Suppressor macrophage (primary cell): ENCODE data around the gene GPR42.
A peak's percentile ranks its signal among the peaks of the same experiment; 100 is the strongest.
"Not testable (repeated sequence)": the region's sequence is repeated elsewhere in the genome, so short reads cannot be mapped to it uniquely, and the experiment has no call there.

Experiments
- DNase-seq, 4 experiments: peaks; one replicate each; pipeline ENCODE4 v3.0.0-alpha.2; 2020 to 2022

The GPR42 gene

DNA sequence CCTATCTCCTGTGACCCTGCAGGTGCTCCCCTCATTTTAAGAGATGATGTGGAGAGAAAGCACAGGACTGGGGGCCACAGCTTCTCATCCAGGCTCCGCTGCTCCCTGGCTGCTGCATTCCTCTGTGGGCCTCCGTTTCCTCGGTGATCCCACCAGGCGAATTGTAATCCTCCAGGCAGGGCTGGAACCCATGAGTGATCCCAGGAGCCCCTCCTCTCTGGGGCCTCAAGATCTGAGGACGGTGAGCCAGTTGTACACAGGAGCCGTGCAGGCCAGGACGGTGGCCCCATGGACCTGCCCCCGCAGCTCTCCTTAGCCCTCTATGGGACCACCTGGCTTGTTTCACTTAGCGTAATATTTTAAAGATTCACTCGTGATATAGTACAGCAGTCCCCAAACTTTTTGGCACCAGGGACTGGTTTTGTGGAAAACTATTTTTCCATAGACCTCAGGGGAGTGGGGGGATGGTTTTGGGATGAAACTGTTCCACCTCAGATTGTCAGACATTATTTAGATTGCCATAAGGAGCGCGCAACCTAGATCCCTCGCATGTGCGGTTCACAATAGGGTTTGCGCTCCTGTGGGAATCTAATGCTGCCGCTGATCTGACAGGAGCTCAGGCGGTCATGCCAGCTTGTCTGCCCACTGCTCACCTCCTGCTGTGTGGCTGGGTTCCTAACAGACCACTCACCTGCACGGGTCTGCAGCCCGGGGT lies 7.0 kb upstream of the GPR42 start:
- no peak for DNase-seq

DNA sequence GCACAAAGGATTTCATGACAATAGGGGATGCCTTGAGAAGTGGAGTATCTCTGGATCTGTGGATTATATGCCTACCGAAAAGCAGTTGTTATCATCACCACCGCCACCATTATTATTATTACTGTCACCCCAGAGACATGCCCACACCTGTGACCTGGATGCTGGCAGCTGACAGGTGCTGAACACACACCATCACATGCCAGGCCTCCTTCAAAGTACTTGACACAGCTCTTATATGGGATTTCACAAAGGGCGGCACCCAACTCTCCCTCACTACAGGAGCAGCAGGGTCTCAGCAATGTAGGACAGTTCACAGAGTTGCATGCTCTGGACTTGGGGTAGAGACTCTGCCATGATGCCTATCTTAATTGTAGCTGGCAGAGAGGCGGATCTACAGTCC lies 5.6 kb upstream of the GPR42 start:
- DNase-seq, result no peak

DNA sequence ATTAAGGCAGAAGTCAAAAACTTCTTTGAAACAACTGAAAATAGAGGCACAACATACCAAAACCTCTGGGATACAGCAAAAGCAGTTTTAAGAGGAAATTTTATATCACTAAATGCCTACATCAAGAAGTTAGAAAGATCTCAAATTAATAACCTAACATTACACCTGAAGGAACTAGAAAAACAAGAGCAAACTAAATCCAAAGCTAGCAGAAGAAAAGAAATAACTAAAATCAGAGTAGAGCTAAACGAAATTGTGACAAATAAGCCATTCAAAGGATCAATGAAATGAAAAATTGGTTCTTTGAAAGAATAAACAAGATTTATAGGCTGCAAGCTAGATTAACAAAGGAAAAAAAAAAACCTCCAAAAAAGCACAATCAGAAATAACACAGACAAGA lies 2.5 kb upstream of the GPR42 start:
- no peak for DNase-seq

DNA sequence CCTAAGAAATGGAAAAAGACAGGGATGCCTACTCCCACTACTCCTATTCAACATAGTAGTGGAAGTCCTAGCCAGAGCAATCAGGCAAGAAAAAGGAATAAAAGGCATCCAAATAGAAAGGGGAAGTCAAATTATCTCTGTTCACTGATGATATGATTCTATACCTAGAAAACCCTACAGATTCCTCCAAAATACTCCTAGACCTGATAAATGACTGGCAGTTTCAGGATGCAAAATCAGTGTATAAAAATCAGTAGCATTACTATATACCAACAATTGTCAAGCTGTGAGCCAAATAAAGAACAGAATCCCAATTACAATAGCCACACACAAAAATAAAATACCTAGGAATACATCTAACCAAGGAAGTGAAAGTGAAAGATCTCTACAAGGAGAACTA lies 1.3 kb upstream of the GPR42 start:
- DNase-seq, result no peak

DNA sequence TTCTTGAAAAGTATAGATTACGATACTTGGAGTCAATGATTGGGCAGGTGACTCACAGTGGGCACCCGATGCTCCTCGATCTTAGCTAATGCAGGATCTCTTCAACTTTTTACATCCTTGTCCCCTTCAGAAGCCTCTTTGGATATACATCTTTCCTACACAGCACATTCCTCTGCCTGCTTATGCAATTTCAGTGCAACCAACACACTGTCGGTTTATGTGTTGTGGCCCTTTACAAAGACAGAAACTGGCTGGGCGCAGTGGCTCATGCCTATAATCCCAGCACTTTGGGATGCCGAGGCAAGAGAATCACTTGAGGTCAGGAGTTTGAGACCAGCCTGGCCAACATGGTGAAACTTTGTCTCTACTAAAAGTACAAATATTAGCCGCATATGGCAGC lies 2.6 kb downstream of the GPR42 start:
- DNase-seq, result no peak

DNA sequence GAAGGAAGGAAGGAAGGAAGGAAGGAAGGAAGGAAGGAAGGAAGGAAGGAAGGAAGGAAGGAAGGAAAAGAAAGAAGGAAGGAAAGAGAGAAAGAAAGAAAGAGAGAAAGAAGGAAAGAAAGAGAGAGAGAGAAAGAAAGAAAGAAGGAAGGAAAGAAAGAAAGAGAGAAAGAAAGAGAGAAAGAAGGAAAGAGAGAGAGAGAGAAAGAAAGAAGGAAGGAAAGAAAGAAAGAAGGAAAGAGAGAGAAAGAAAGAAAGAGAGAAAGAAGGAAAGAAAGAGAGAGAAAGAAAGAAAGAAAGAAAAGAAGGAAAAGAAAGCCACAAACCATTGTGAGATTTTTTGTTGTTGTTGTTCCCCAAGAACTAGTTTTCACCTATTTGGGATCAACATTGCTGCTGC lies 3.2 kb downstream of the GPR42 start:
- DNase-seq, result not testable (repeated sequence)

DNA sequence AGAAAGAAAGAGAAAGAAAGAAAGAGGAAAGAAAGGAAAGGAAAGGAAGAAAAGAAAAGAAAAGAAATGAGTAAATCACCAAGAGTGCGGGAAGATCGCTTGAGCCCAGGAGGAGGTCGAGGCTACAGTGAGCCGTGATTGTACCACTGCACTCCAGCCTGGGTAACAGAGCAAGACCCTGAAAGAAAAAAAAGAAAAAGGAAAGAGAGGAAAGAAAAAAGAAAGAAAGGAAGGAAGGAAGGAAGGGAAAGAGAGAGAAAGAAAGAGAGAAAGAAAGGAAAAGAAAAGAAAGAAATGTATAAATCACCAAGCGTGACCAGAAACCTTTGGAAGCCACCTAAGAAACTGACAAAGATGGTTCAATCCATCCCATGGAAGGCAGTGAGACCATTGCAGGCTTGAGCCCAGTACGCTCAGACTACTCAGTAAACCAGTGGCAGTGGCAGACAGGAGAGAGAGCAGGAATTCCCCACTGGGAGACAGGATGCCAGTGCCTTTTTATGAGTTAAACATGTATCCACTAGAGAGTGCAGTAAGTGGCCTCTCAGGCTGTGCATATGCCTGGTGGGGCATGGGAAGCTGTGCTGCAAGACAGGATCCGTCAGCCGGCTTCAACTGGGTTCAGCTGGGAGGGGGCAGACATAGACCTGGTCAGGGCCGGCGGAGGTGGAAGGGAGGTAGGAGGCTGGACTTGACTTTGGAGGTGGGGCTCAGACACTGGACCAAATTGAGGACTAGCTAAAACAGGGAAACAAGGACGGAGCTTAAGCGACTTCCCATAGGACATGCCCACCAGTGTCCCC lies 4.8 kb downstream of the GPR42 start:
- DNase-seq, result no peak

DNA sequence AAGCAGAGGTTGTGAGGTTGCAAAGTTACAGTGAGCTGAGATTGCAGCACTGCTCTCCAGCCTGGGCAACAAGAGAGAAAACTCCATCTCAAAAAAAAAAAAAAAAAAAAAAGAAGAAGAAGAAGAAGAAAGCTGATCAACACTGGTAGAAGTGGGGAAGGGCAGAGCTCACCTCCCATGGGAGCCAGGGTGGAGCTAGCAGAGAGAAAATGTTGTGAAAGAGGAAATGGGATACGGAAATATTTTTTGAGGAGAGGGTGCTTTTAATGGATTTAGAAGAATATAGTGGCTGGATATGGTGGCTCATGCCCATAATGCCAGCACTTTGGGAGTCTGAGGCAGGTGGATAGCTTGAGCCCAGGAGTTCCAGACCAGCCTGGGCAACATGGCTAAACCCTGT lies 6.8 kb downstream of the GPR42 start:
- DNase-seq, result no peak

DNA sequence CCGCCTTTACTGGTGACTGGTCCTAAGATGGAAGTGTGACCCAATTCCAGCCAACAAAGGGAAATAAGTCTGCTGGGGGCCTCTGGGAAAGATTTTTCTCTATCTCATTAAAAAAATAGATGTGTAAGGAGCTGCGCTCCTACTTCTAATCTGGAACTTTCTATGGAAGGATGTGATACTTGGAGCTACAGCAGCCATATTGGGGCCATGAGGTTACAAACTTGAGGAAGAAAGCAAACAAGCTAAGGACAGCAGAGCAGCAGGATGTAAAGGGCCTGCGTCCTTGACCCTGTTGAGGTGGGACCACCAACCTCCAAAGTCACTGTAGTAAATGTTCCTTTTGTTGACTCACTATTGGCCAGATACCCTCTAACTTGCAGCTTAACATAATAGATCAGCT lies 7.5 kb downstream of the GPR42 start:
- DNase-seq, result no peak

DNA sequence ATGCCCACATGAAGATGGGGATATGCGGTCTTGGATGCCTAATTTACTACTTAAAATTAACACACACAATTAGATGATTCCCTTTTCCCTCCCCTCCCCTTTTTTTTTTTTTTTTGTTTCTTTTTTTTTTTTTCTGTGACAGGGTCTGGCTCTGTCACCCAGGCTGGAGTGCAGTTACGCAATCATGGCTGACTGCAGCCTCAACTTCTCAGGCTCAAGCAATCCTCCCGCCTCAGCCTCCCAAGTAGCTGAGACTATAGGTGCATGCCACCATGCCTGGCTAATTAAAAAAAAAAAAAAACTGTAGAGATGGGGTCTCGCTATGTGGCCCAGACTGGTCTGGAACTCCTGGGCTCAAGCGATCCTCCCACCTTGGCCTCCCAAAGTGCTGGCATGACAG lies 8.7 kb downstream of the GPR42 start:
- DNase-seq, result not testable (repeated sequence)

DNA sequence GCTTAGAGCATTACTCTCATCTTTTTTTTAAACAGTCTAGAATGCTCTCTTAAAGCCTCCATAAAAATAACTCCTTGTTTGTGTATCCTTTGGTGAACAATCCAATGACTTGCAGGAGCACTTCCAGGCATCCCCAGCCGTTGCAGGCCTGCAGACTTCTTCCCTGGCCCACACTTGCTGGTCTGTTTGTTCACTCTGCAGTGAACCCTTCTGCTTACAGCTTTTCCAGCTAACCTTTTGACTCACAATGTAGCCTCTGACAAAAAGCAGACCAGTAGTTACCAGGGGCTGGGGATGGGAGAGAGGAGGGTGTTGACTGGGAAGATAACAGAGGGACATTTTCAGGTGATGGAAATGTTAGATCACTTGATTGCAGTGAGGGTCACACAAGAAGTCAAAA lies 9.1 kb downstream of the GPR42 start:
- DNase-seq, result no peak

DNA sequence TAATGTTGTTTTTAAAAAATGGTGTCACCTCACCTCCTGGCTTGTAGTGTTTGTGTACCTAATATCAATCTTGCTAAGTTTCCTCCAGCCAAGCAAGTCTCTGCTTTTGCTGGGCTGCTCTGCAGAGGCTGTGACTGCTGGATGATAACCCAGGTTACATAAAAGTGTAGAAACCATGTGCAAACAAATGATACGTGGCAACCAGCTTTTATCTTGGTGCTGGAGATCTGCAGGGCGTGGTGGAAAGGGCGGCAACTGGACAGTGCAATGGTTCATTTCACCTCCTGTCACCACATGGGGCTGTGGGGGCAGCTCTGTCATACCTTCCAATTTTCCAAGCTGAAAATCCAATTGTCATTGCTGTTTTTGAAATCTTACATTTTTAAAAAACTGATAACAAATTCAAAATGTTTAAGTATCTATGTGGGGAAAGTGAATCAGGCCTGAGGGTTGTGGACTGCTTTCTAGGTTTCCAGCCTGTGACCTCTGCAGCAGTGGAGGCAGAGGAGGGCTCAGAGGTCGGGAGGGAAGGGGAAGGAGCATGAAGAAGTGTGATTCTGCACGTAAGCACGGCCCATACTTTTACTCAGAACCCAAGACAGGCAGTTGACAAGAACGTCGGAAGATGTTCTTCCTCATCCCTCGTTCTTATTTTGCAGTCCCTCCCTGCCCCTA lies 9.7 kb downstream of the GPR42 start:
- DNase-seq, result no peak

DNA sequence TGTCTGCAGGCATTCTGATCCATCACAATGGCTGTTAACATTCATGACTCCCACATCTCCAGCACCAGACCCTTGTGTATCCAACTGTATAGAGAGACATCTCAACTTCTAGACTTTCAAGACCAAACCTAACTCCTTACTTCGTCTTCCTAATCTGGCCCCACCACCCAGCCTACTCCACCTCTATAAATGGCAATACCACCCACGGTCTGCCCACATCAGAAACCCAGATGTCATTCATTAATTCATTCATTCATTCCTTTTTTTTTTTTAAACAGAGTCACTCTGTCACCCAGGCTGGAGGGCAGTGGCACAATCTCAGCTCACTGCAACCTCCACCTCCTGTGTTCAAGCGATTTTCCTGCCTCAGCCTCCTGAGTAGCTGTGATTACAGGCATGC lies 10.4 kb downstream of the GPR42 start:
- no peak for DNase-seq

DNA sequence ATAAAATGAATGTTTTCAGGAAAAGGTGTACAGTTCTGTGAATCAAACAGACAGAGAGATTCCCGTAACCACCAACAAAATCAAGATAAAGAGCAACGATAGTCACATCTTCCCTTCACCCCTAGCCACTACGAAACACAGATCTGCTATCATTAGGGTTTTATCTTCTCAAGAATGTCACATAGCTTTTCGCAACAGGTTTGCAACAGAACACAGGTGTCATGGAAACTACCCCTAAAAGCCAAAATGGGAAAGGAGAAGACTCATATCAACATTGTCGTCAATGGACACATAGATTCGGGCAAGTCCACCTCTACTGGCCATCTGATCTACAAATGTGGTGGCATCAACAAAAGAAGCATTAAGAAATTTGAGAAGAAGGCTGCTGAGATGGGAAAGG lies 11.1 kb downstream of the GPR42 start:
- DNase-seq, result no peak

DNA sequence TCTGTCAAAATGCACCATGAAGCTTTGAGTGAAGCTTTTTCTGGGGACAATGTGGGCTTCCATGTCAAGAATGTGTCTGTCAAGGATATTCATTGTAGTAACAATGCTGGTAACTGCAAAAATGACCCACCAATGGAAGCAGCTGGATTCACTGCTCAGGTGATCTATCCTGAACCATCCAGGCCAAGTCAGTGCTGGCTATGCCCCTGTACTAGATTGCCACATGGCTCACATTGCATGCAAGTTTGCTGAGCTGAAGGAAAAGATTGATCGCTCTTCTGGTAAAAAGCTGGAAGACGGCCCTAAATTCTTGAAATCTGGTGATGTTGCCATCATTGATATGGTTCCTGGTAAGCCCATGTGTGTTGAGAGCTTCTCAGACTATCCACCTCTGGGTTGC lies 12.7 kb downstream of the GPR42 start:
- no peak for DNase-seq

DNA sequence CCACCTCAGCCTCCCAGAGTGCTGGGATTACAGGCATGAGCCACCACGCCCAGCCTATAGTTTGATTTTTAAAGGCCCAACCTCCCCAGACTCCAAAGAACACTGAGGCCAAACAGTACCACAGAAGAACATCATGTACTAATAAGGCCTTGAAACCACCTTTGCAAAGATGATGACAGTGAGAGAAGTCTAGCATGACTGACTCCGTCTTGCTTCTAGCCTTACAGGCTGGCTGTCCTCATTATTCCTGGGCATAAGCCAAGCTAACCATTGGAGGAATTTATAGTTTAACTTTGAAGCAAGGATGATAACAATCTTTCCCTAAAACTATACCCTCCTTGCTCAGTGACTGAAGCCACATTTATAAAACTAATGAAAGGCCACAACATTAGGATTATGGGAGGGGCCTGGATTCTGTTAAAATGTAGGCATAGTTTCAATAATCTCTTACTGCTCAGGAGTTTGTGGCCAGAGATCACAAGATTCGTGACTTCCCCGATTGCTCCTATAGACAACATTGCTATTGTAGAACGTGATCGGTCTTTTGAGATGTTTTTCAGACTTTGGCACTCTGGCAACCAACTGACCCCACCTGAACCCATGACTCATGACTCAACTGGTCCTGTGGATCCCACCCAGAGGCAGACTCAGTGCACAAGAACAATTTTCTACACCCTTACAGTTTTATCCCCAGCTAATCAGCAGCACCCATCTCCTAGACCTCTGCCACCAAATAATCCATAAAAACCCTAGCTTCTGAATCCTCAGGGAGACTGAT lies 17.6 kb downstream of the GPR42 start:
- DNase-seq, result no peak

DNA sequence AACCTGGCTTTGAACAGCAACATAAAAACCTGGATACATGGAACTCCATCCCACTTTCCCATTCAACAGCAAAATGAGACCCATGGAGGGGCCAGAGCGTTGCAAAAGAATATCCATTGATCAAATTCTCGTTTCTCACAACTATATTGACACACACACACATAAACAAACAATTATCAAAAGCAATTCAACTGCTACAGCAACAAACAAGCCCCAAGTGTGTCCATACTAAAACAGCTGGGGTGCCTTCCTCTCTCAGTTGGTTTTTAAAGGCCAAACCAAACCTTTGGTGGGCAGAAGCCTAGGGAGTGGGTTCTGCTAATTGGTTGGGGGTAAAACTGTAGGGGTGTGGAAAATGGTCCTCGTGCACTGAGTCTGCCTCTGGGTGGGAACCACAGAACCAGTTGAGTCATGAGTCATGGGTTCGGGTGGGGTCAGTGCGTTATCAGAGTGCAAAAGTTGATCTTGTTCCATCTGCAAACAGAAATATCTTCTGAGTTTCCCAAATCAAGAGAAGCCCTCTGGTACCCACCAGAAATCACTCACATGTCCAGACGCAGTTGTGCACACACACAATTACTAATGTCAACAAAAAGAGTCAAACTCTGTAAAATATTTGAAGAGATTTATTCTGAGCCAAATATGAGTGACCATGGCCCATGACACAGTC lies 18.5 kb downstream of the GPR42 start:
- DNase-seq, result no peak

DNA sequence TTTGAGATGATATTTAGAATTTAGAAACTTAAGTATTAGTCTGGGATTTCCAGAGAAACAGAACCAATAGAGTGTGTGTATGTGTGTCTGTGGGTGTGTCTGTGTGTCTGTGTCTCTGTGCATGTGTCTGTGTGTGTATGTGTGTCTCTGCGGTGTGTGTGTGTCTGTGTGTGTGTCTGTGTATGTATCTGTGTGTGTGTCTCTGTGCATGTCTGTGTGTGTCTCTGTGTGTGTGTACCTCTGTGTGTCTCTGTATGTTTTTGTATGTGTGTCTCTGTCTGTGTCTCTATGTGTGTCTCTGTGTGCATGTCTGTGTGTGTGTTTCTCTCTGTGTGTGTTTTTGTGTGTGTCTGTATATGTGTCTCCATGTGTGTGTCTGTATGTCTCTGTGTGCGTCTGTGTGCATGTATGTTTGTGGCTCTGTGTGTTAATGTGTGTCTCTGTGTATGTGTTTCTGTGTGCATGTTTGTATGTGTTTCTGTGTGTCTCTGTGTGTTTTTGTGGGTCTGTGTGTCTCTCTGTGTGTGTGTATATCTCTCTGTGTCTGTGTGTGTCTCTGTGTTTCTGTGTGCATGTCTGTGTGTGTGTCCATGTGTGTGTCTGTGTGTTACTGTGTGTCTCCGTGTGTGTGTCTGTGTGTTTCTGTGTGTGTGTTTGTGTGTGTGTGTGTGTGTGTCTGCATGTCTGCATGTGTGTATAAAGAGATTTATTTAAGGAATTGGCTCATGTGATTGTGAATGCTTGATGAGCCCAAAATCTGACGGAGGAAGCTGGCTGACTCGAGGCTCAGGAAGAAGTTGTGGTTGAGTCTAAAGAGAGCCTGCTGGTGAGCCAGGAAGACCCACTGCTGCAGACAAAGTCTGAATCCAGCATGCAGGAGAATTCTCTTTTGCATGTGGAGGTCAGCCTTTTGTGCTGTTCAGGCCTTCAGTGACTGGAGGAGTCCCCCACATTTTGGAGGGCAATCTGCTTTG lies 22.2 kb downstream of the GPR42 start:
- peak; percentile 65 to 81 (median 70) for DNase-seq

DNA sequence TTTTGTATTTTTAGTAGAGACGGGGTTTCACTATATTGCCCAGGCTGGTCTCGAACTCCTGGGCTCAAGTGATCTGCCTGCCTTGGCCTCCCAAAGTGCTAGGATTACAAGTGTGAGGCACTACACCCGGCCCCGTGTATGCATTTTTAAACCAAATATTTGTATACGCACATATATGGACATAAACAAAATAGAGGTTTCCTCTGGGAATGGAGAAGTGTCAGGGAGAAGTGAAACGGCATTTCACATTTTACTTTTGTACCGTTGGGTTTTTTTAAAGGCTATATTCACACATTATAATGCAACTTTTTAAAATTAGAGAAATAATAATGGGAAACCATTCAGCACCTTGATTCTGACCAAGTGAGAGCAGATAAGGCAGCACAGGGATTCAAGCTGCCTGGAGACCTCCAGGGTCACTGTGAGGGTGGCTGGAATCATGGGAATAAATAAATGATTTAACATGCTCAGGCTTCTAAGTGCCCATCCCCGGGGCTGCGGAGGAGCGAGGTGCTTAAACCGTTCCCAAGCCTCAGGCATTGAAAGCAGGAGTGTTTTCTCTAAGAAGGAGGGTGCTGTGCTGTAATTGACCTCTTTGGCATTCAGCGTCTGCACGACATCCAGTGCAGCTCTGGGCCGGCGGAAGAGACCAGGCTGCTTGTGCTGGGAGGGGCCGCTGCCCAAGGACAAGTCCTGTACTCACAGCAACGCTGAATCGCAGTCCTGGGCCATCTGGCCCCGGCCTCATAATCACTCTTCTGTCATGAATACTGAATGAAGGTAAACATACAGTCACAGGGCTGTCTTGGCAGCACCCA lies 24.7 kb downstream of the GPR42 start:
- DNase-seq, result peak in 3 of 4 experiments; percentile 13 to 68 (median 51)

DNA sequence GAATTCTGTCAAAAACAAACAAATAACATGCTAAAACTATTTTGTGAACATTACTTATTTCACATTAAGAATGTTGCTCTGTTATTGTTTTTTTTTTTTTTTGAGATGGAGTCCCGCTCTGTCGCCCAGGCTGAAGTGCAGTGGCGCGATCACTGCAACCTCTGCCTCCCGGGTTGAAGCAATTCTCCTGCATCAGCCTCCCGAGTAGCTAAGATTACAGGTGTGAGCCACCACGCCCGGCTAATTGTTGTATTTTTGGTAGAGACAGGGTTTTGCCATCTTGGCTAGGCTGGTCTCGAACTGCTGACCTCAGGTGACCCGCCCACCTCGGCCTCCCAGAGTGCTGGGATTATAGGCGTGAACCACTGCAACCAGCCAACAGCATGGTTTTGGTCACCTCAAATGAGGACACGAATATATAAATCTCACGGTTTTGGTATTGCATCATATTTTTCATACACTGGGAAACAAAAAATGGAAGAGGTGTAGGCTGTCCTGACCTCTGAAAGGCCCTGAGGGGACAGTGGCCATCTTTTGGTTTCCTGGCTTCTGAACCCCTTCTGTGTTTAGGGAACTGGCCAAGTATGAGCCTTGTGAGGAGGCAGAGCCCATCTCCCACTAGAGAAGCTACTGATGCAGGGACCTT lies 25.5 kb downstream of the GPR42 start:
- no peak for DNase-seq
